Upper lobe of left lung (tissue), 6 donors: Measurements from ENCODE around the gene ERI3. TPM values are rescaled to one million over a fixed set of nuclear protein-coding genes. Genes with fewer than 3 reads are reported as not detected.
A peak's percentile ranks its signal among the peaks of the same experiment; 100 is the strongest.

Experiments used
- ATAC-seq, 2 donors: fragments of 200-7000 bp; cut with Tn5 transposase; one replicate each; pipeline ENCODE4 v1.9.1; 2022; ENCODE audit warnings: mild to moderate bottlenecking in 2 of 2, moderate library complexity in 2 of 2; ENCODE audit not compliant: low FRiP score in 2 of 2
- DNase-seq, 2 donors: peaks; one replicate each; pipeline ENCODE4 v3.0.0-alpha.2; 2019 to 2020
- H3K27ac ChIP-seq, 4 donors: fragments of 200-600 bp; sonication (generic); one replicate each; pipeline ENCODE4 v1.5.1; 2016 to 2019
- H3K27me3 ChIP-seq, 4 donors: fragments of 200-600 bp; sonication (generic); one replicate each; pipeline ENCODE4 v1.5.1; 2017 to 2019
- H3K36me3 ChIP-seq, 4 donors: fragments of 200-600 bp; sonication (generic); one replicate each; pipeline ENCODE4 v1.5.1; 2016 to 2019
- H3K4me1 ChIP-seq, 4 donors: fragments of 200-600 bp; sonication (generic); one replicate each; pipeline ENCODE4 v1.5.1; 2018 to 2019
- H3K4me3 ChIP-seq, 4 donors: fragments of 200-600 bp; sonication (generic); one replicate each; pipeline ENCODE4 v1.5.1; 2017 to 2019; ENCODE audit warnings: mild to moderate bottlenecking in 2 of 4, moderate library complexity in 1 of 4
- H3K9me3 ChIP-seq, 4 donors: fragments of 200-600 bp; sonication (generic); one replicate each; pipeline ENCODE4 v1.5.1; 2018 to 2019
- CTCF ChIP-seq, 6 experiments: fragments of 450-650 bp in 4 of 6; fragments of 200-600 bp in 2 of 6; sonication (generic) in 2 of 6; IDR thresholded peaks; one replicate each; pipeline ENCODE4 v1.5.1; 2016 to 2019; ENCODE audit warnings: antibody characterized with exemption in 6 of 6
- EP300 ChIP-seq, 4 donors: sonication (generic); formaldehyde crosslinking; IDR thresholded peaks; one replicate each; pipeline ENCODE4 v1.5.1; 2017; ENCODE audit warnings: antibody characterized with exemption in 4 of 4, control low read depth in 2 of 4
- POLR2A ChIP-seq, 4 donors: fragments of 450-650 bp; IDR thresholded peaks; one replicate each; pipeline ENCODE4 v1.5.1; 2016 to 2017; ENCODE audit warnings: antibody characterized with exemption in 4 of 4, mild to moderate bottlenecking in 2 of 4
- POLR2AphosphoS5 ChIP-seq, 2 donors: sonication (generic); formaldehyde crosslinking; IDR thresholded peaks; one replicate each; pipeline ENCODE4 v1.5.1; 2017; ENCODE audit warnings: antibody characterized with exemption in 2 of 2
- WGBS, 2 donors: methylation state at CpG; one replicate each; pipeline ENCODE4 v1.1.5; 2017 to 2018; 5-methylcytosine and 5-hydroxymethylcytosine counted together
- total RNA-seq, 6 donors: library from RNA; depleted of rRNA in 4 of 6; stranded (reverse); fragments of >200 nt in 4 of 6; gene quantifications; one replicate each; pipeline versions ENCODE4 v1.1.0 to v1.2.1, GENCODE V29; 2016 to 2021
- donor health status: DM: no; HTN: no; CAD: no; lungs with moderate emphysema.
- donor health status: DM: no; HTN: yes; CAD: no; lungs with severe emphysema.

ERI3 gene
- total RNA-seq, 6 donors from 2014 or later = 27.0 to 43.7 (median 39.3) TPM

- peak in 1 of 2 donors; percentile 62 for DNase-seq
- H3K36me3 ChIP-seq = peaks cover 0 to 9% (median 0%) of the 10 kb centered on the region in 4 donors
- H3K4me3 ChIP-seq = no peak overlapping the region
- TF ChIP-seq EP300 (IDR thresholded peaks at IDR 0.05) (no peak), CTCF (IDR thresholded peaks at IDR 0.05) (no peak), POLR2AphosphoS5 (IDR thresholded peaks at IDR 0.05) (no peak), POLR2A (IDR thresholded peaks at IDR 0.05) (no peak)
- no peaks in the 10 kb centered on the region for H3K4me1 ChIP-seq
- no peaks in the 10 kb centered on the region for H3K27me3 ChIP-seq
- no peak for ATAC-seq
- WGBS, 2 donors = 75 to 86% methylated on average over 31 to 33 of the region's 33 CpGs
- H3K9me3 ChIP-seq = no peaks in the 10 kb centered on the region
- no peak overlapping the region for H3K27ac ChIP-seq
Observed at GRCh38 chr1:44250068-44250781, 104.8 kb downstream of the ERI3 start.

- Histone ChIP-seq H3K9me3 (no peaks in the 10 kb centered on the region), H3K27ac (no peak overlapping the region), H3K36me3 (peaks cover 0 to 9% (median 0%) of the 10 kb centered on the region in 4 donors), H3K4me1 (no peaks in the 10 kb centered on the region), H3K4me3 (no peak overlapping the region), H3K27me3 (no peaks in the 10 kb centered on the region)
- TF ChIP-seq CTCF (IDR thresholded peaks at IDR 0.05) (no peak), EP300 (IDR thresholded peaks at IDR 0.05) (no peak), POLR2AphosphoS5 (IDR thresholded peaks at IDR 0.05) (no peak), POLR2A (IDR thresholded peaks at IDR 0.05) (no peak)
- DNase-seq (no peak), ATAC-seq (no peak)
- WGBS, 2 donors = 85% methylated on average over 7 of the region's 7 CpGs
Observed at GRCh38 chr1:44249543-44249942, 105.5 kb downstream of the ERI3 start.

GRCh38 chr1:44246806-44247205 is 108.3 kb downstream of the ERI3 start:
- DNase-seq = no peak
- H3K9me3 ChIP-seq = no peaks in the 10 kb centered on the region

GRCh38 chr1:44244986-44245385 is 110.1 kb downstream of the ERI3 start:
- ATAC-seq (no peak), DNase-seq (no peak)
- Histone ChIP-seq H3K27ac (no peak overlapping the region), H3K4me3 (no peak overlapping the region), H3K9me3 (no peaks in the 10 kb centered on the region), H3K27me3 (no peaks in the 10 kb centered on the region), H3K36me3 (peaks cover 0 to 18% (median 6%) of the 10 kb centered on the region in 4 donors), H3K4me1 (peaks cover 4 to 10% (median 6%) of the 10 kb centered on the region in 4 donors)
- 92% methylated on average over 9 of the region's 9 CpGs for WGBS, 2 donors
- no peak for TF ChIP-seq CTCF (IDR thresholded peaks at IDR 0.05)
- no peak for TF ChIP-seq EP300 (IDR thresholded peaks at IDR 0.05)
- no peak for TF ChIP-seq POLR2A (IDR thresholded peaks at IDR 0.05)
- no peak for TF ChIP-seq POLR2AphosphoS5 (IDR thresholded peaks at IDR 0.05)

More at GRCh38 chr1:44246806-44247205, 108.3 kb downstream of the ERI3 start:
- Histone ChIP-seq H3K4me3 (no peak overlapping the region), H3K27me3 (no peaks in the 10 kb centered on the region), H3K4me1 (no peaks in the 10 kb centered on the region), H3K27ac (no peak overlapping the region), H3K36me3 (peaks cover 0 to 13% (median 4%) of the 10 kb centered on the region in 4 donors)
- WGBS, 2 donors = 97 to 100% methylated on average over 2 of the region's 2 CpGs
- no peak for ATAC-seq
- TF ChIP-seq POLR2A (IDR thresholded peaks at IDR 0.05) (no peak), EP300 (IDR thresholded peaks at IDR 0.05) (no peak)

- H3K4me3 ChIP-seq = no peak overlapping the region
- 89 to 97% methylated on average over 5 to 7 of the region's 7 CpGs for WGBS, 2 donors
Observed at GRCh38 chr1:44243782-44244495, 111.1 kb downstream of the ERI3 start.

More at GRCh38 chr1:44243782-44244495, 111.1 kb downstream of the ERI3 start:
- Histone ChIP-seq H3K36me3 (peaks cover 0 to 18% (median 6%) of the 10 kb centered on the region in 4 donors), H3K27ac (no peak overlapping the region), H3K9me3 (no peaks in the 10 kb centered on the region), H3K4me1 (peaks cover 8 to 18% (median 10%) of the 10 kb centered on the region in 4 donors), H3K27me3 (no peaks in the 10 kb centered on the region)
- ATAC-seq = no peak
- DNase-seq = no peak
- no peak for TF ChIP-seq EP300 (IDR thresholded peaks at IDR 0.05)
- TF ChIP-seq POLR2A (IDR thresholded peaks at IDR 0.05) = no peak
- TF ChIP-seq CTCF (IDR thresholded peaks at IDR 0.05) = no peak
- no peak for TF ChIP-seq POLR2AphosphoS5 (IDR thresholded peaks at IDR 0.05)
